GM21390 (cell line): ENCODE data around the gene CDC34.
A peak's percentile ranks its signal among the peaks of the same experiment; 100 is the strongest.

ENCODE experiments used
- ATAC-seq: cut with Tn5 transposase; IDR thresholded peaks from one replicate; pipeline ENCODE4 v1.9.1; 2021; ENCODE audit not compliant: unreplicated experiment

CDC34 gene

DNA sequence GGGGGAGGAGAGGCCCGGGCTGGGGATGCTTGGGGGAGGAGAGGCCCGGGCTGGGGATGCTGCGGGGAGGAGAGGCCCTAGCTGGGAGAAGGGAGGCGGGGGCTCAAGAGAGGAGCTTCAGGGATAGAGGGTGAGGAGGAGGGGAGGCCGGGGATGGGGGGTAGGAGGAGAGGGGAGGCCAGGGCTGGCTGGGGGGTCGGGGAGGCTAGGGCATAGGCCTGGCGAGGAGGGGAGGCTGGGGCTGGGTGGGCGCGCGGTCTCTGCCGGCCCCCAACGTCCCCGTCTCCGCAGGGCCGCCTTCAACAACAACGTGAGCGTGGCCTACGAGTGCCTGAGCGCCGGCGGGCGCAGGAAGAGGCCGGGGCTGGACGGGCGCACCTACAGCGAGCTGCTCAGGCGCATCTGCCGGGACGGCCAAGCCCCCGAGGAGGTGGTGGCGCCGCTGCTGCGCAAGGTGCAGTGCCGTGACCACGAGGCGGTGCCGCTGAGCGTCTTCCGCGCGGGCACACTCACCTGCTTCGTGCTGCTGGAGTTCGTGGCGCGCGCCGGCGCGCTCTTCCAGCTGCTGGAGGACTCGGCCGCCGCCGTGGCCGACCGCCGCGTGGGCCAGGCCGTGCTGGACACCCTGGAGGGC lies 12.8 kb upstream of the CDC34 start:
- no peak for ATAC-seq

DNA sequence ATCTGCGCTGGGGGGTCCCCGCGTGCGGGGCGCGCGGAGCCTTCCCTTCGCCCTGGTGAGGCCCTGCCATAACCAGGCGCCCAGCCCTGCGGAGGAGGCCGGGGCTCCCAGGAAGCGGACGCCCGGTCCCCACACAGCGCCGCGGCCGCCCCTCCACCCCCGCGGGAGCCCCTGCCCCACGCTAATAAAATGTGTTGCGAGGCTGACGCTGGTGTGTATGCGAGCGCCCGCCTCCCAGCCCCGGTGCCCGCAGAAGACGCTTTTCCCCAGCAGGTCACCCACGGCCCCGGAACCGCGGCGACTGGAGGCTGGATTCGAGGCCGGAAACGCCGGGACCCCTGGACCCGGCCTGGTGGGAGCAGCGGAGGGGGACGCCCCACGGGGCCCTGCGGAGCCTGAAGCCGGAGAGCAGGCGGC lies 12.1 kb upstream of the CDC34 start:
- no peak for ATAC-seq

DNA sequence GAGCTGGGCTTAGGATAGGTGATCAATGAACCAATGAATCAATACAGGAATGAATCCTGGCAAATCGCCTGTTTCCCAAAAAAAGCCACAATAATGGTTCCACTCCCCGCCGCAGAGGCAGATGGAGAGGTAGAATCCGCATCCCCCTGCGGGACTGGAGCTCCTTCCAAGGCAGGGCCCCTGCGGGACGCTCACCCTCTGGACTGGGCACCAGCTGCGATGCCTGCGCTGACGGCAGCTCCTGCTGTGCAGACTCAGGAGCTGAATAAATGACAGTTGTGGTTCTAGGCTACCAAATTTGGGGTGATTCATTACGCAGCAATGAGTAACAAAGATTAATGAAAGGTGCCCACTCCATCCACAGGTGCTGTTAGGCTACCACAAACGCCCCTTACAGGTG lies 8.8 kb upstream of the CDC34 start:
- ATAC-seq: no peak

DNA sequence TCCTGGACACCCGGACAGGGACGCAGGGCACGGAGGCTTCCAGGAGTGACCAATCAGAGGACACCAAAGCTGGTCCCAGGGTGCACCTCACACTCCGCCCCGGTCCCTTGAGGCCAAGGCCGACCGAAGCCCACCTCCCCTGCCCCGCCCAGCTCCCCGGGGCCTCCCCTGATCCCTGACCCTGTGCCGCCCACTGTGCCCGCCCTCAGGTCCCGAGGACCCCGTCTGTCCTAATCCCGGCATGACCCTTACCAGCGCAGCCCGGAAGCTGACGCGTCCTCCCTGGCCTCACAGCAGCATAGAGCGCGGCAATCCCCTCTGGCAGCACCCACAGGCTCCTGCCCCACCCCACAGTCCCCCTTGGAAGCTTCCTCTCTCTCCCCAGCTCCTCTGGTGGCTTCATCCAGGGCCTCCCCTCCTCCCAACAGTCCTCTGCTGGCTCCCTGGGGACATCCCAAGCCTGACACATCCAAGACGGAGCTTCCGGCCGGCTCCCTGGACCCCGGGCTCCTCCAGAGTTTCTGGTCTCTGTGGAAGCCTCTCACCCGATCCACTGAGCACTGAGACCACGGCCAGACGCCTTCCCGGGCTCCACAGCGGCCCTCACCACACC lies 7.4 kb upstream of the CDC34 start:
- no peak for ATAC-seq

DNA sequence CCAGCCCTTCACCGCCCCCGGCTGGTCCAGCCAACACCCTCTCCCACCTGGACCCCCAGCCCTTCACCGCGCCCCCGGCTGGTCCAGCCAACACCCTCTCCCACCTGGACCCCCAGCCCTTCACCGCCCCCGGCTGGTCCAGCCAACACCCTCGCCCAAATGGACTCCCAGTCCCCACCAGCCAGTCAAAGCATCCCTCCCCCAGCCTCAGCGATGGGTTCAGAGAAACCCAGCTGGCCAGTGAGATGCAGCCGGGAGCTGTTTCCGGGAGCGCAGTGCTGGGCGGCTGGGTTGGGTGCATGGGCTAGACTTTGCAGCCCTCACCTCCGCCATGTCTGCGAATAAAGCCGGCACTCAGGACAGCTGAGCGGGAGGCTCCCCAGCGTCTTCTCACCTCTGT lies 6.5 kb upstream of the CDC34 start:
- no peak for ATAC-seq

DNA sequence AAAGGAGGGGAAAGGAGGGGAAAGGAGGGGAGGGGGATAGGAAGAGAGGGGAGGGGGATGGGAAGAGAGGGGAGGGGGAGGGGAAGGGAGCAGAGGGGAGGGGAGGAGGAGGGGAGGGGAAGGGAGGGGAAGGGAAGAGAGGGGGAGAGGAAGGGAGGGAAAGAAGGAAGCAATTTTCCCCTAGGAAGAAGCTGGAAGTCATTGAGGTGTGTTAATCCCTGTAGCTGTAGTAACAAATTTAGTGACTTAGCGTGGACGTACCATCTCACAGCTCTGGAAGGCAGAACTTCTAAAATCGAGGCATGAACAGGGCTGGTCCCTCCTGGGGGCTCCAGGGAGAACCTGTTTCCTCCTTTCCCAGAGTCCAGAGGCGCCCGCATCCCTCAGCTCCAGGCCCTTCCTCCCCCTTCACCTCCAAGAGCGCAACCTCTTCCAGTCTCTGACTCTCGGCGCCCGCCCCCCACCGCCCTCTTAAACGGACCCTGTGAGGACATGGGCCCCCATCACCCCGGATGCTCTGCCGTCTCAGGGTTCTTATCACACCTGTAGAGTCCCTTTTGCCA lies 5.6 kb upstream of the CDC34 start:
- no peak for ATAC-seq

DNA sequence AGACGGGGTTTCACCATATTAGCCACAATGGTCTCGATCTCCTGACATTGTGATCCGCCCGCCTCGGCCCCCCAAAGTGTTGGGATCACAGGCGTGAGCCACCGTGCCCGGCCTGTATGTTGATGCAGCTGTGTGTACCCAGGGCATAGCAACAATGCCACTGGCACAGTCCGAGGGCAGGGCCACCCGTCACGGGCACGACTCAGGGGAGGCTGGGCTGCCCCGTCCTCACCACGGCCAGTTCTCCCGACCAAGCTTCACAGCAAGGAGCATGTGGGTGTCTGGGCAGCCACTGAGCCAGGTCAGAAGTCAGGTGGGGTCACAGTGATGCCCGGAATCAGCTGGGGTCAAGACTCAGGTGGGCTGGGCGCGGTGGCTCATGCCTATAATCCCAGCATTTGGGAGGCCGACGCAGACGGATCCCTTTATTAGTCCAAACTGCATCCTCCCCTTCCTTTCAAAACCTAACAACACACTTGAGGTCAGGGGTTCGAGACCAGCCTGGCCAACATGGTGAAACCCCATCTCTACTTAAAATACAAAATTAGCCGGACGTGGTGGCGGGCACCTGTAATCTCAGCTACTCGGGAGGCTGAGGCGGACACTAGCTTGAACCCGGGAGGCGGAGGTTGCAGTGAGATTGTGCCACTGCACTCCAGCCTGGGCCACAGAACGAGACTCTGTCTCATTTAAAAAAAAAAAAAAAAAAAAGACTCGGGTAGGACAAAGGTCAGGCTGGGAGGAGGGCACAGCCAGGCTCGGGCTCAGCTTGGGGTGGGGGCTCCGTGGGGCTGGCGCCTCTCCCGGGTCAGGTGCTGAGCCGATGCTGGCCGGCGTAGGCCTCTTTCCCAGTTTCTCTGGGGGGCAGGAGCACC lies 1.2 kb upstream of the CDC34 start:
- ATAC-seq: no peak

DNA sequence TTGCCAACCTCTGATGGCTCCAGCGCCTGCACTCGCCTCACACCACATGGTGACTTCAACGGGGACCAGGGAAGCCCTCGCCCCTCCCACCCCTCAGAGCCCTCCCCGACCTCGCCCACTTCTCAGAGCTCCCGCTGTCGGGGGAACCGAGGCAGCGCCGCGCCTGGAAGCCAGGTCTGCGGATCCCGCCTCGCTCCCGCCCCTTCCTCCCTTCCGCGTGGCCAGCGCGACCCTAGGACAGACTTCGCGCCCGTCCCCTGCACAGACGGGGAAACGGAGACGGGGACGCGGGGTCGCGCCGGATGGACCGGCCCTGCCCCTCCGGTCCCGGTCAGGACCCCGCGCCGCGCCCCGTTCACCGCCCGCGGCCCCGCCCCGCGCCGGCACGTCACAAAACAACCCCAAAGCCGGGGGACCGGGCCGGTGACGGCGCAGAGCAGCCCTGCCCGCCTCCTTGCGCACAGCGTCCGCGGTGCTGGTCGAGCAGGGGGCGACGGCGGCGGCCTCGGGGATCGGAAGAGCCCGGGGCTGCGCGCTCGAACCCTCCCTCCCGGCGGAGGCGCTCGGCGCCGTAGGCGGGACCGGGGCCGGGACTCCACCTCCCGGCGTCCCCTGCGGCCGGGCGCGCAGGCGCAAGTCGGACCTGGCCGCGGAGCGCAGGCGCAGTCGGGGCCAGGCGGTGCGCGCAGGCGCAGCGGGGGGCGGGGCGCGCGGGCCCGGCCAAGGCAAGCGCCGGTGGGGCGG lies 379 bp upstream of the CDC34 start:
- peak; percentile 53 for ATAC-seq

DNA sequence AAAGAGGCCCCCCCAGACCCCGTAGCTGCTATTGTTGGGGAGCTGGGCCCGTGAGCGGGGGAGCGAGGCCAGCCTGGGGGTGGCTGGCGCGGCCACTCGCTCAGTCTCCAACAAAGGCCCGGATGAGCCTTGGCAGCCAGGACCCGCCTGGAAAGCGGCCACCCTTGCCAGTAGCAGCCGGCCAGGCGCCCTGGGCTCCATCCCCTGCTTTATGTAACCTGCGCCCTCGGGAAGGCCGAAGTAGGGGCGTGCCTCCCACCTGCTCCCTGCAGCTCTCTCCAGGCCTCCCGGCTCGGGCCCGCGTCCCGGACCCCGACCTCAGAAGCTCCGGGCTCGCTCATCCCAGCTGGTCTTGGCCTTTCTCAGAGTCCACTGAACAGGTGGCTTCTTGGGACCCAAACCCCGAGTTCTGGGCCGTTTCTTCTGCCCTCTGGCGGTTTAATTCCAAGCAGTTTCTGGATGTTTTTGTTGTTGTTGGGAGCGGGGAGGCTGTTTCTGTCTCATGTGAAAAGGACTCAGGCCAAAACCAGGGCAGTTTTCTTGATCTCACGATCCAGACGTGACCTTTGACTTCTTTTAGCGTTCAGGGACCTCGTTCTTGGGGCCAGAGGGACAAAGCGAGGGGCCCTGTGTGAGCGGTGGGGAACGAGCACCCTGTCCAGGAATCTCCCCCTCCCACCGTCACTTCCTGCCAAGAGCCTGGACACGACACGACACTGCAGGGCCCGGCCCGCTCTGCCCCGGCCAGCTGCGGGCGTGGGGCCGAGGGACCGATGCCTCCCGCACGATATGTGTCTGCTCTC lies 1.2 kb downstream of the CDC34 start:
- no peak for ATAC-seq

DNA sequence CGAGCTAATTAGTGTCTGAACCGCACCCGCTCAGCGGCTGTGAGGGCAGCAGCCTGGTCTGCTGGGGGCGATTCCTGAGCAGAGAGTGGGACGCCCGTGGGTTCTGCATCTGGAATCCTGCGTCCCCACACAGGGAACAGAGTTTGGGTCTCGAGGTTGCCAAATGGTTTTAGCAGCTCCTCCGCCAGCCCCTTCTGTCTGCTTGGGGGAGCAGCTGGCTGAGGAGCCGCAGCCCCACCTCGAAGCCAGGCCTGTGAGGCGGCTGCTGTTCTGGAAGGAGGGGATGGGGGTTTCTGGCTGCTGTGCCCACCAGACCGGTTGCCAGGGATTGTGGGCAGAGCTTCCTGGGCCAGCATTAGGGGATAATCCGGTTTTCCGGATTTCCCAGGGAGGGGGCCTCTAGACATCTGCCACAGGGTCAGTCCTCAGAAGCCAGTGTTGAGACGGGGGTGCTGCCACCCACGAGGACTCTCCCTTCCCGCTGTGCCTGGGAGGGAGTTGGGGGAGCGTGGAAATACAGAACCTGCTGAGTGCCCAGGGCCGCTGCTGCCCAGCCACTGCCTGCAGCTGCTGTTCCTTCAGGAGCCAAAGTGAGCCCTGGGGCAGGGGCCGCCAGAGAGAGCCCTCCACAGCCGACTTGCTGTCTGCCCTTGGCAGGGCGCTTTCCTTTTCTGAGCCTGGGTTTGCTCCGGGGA lies 2.0 kb downstream of the CDC34 start:
- ATAC-seq: no peak

DNA sequence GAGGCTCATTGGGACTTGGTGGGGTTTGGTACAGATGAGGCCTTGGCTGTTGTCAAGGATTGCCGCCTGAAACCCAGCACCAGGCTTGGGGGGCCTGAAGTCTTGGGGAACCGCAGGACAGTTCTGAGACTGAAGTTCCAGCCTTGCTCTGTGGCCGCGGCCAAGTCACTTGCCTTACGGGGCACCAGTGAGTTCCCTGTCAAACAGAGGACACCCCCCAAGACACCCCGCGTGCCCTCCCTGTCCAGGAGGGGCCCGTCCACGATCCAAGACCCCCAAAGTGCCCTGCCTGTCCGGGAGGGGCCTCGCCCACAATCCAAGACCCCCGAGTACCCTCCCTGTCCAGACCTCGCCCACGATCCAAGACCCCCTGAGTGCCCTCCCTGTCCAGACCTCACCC lies 2.5 kb downstream of the CDC34 start:
- ATAC-seq: no peak

DNA sequence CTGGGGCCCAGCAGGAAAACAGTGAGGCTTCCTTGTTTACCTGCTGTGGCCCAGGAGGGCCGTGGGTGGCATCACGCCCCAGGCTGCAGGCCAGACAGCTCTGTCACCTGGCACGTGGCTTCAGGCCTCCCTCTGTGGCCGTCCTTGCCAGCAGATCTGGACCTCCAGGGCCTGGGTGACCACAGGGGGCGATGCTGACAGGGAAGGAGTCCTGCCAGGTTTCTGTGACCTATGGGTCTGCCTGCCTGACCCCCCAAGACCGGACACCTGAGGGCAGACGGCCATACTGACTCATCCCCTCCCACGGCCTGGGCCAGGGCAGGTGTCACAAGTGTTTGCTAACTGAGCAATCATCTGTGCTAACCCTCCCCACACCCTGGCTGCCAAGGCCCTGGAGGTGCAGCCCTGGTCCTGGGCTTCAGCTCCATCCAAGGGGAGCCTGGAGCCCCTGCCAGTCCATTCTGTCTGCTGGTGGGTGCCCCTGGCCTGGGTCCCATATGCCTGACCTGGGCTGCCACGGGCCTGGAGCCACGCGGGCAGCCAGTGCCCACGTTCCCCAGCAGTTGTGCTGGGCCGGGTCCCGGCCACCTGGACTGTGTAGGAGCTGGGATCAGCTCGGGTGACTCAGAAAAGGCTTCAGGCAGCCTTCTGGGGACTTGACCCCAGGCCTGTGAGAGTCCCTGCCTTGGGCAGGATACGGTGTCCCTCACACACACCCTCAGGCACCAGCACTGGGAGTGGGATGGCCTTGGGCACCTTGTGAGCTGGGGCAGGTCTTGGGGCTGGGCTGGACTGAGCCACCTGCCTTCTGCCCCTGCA lies 3.7 kb downstream of the CDC34 start:
- ATAC-seq: no peak

DNA sequence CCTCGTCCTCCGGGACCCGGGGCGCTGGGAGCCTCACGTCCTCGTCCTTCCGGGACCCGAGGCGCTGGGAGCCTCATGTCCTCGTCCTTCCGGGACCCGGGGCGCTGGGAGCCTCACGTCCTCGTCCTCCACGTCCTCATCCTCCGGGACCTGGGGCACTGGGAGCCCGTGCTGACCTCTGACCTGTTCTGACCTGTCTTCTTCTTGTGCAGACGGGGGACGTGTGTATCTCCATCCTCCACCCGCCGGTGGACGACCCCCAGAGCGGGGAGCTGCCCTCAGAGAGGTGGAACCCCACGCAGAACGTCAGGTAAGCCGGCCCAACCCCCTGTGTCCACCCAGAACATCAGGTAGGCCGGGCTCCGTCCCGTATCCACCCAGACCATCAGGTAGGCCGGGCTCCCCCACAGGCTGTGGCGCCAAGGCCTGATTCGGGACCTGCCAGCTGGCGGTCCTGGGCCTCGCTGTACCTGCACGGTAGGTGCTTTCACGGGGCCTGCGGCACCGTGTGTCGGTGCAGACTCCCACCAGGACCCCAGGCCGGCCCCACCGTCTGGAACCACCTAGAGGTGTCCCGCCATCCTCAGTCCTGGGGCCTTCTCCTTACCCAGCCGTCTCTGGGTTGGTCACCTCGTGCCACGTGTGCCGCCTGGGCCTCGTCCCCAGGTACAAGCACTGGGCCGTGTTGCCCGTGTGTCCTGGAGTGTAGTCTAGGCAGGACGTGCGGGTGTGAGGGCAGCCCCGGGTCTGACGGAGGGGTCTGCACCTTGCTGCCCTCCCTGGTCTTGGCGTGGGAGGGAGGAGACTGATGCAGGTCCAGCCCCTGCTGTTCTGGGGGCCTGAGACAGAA lies 4.7 kb downstream of the CDC34 start:
- no peak for ATAC-seq

DNA sequence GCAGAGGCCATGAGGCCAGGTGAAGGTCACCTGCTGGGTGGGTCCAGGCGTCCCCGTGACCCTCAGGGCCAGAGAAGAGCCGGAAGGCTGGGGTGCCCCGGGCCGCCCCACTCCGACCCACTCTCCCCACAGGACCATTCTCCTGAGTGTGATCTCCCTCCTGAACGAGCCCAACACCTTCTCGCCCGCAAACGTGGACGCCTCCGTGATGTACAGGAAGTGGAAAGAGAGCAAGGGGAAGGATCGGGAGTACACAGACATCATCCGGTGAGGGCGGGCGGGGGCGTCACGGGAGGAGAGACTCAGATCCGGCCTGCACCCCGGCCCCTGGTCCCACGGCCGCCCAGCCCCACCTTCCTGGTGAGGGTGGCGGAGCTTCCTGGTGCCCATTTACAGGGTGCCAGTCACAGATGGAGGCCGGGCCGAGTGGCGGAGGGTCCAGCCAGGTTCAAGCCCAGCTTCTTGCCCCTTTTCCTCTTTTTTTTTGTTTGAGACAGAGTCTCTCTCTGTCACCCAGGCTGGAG lies 5.4 kb downstream of the CDC34 start:
- ATAC-seq: no peak

DNA sequence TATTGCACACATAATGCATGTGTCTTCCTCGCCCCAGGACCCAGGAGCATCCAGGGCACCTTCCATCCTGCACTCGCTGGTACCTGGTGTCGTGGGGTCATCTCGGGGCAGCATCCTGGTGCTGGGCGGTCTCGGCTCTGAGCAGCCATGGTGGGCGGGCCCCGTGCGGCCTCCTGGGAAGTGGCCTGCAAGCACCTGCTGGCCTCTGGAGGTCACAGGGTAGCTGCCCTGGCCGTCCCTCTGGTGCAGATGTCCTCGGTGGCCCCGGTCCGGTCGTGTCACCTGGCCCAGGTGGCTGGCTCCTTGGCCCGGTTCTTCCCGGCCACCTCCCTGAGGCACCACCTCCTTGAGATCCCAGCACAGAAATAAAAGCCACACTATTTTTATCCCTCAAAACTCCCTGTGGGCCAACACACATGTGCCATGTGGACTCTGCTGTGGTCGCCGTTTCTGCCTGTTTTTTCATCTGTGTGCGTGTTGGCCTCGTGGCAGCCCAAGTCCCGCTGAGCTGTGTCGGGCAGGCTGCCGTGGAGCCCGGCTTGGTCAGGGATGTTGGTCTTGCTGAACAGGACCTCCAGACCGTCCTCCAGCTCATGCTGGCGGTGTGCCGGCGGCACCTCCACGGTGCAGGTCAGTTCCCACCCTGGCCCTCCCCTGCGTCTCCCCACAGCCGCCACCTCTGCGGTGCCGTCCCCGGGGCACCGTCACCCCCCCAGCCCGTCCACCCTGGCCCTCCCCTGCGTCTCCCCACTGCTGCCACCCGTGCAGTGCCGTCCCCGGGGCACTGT lies 7.3 kb downstream of the CDC34 start:
- no peak for ATAC-seq

DNA sequence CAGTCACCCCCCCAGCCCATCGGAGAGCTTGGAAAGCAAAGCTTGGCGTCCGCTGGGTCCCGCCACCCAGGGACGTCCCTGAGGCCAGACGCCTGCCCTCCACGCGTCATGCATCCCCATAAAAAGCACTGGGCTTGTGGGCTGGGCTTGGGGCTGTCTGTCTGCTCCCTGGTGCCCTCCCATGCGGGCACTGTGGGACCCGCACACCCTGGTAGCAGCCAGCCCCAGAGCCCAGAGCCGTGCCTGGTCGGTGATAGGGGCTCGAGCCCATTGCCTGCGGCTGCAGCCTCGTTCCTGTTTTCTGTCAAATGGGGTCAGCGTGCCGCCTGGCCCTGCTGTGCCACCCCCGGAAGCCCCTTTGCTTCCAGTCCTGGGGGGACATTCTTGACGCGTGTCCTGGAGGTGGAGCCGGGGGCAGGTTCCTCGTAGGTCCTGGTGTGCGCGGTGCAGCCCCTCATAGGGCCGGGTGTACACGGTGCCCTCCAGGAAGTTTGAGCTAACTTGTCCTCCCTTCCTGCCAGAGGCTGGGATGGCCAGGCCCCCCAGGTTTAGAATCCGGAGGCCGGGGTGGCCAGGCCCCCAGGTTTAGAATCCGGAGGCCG lies 8.0 kb downstream of the CDC34 start:
- ATAC-seq: no peak
